ENCODE measurements around the gene ETV6.

GRCh38 chr12:11787437-11787836 lies 138.0 kb downstream of the ETV6 start:
- no peak for TF ChIP-seq PHF8 (IDR thresholded peaks at IDR 0.05; ENCODE audit: borderline replicate concordance, low read length)
- no peak for TF ChIP-seq FOXJ3 (CRISPR knock-in tag; IDR thresholded peaks at IDR 0.05)
- no peak for TF ChIP-seq MCM2 (IDR thresholded peaks at IDR 0.05; ENCODE audit: low read depth)
- TF ChIP-seq, protein P1, sequence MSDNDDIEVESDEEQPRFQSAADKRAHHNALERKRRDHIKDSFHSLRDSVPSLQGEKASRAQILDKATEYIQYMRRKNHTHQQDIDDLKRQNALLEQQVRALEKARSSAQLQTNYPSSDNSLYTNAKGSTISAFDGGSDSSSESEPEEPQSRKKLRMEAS (CRISPR knock-in tag; IDR thresholded peaks at IDR 0.05), result no peak
- TF ChIP-seq ZNF785 (CRISPR knock-in tag; IDR thresholded peaks at IDR 0.05), result no peak
